ENCODE measurements around the gene SQSTM1. TPM values are rescaled to one million over a fixed set of nuclear protein-coding genes. Genes with fewer than 3 reads are reported as not detected.

The SQSTM1 gene
- total and polyA plus RNA-seq, 2 of the 8 experiments (the other 6 are each of a cell fraction or from before 2014, with no cell fraction given) = 78.6 to 110 TPM

GRCh38 chr5:179805070-179805528, 15.6 kb upstream of the SQSTM1 start:
- peaks cover 11% of the 10 kb centered on the region for H3K79me1 ChIP-seq (ENCODE audit: low read depth, low read length)
- no peak overlapping the region; the same call in 1 of the 2 replicates for H3K18ac ChIP-seq (ENCODE audit: extremely low read depth, low read length)
- peaks cover 0 to 22% of the 10 kb centered on the region in 2 experiments; a peak in 2 of 4 replicates for H3K79me2 ChIP-seq (ENCODE audit: control insufficient read depth in 1 of 2, insufficient read depth in 2 of 2, low read length in 2 of 2)
- no peak overlapping the region for H2AK5ac ChIP-seq (ENCODE audit: low read depth, low read length)
- H3K27ac ChIP-seq (ENCODE audit: low read depth, low read length) = no peak overlapping the region
- peak overlapping the region in 1 of 4 experiments; percentile 13; a peak in 1 of 7 replicates for H3K9ac ChIP-seq (replicated peaks in 1 of 4; ENCODE audit: extremely low read depth in 1 of 4, low read depth in 3 of 4, low read length in 3 of 4)
- DNase-seq (ENCODE audit: low read depth in 1 of 2, low spot score in 2 of 2) = no peak
- H3K23ac ChIP-seq (ENCODE audit: insufficient read length) = no peak overlapping the region
- H2BK12ac ChIP-seq (ENCODE audit: low read depth, low read length) = peak overlapping the region; percentile 50; the same call in 1 of the 2 replicates
- no peaks in the 10 kb centered on the region for H3K9me3 ChIP-seq (ENCODE audit: insufficient read depth in 2 of 2, low read depth in 1 of 2, low read length in 1 of 2)
- POLR2A ChIA-PET (ENCODE audit: partially characterized antibody) = interaction anchor here (0.8 to 16.9 kb wide), 4 partner anchors 9 to 33 kb away, joined by 3 to 207 read pairs (median 24); partner anchors contain the start of genes LTC4S and SQSTM1
- H2BK20ac ChIP-seq (ENCODE audit: low read length) = no peak overlapping the region
- H2BK15ac ChIP-seq (ENCODE audit: low read length) = peak overlapping the region; percentile 98; the same call in 1 of the 2 replicates
- WGBS, 2 experiments (ENCODE audit: extremely low coverage in 1 of 2, insufficient coverage in 1 of 2, insufficient read length in 1 of 2, insufficient replicate concordance in 2 of 2, low coverage in 1 of 2, low lambda C conversion rate in 2 of 2, missing lambda C conversion rate in 1 of 2) = 62% methylated on average over 9 of the region's 9 CpGs; no CpG with 5 or more reads in 1 of the 2 experiments
- H2AFZ ChIP-seq (ENCODE audit: low read length) = no peak overlapping the region
- H4K20me1 ChIP-seq (replicated peaks in 1 of 2; ENCODE audit: control insufficient read depth in 1 of 2, insufficient read depth in 2 of 2, low read length in 2 of 2) = peaks cover 8 to 23% of the 10 kb centered on the region in 2 experiments
- H4K5ac ChIP-seq (ENCODE audit: insufficient read length, low read depth, low read length) = peak overlapping the region; percentile 4
- peaks cover 0 to 32% (median 30%) of the 10 kb centered on the region in 4 experiments; a peak in 6 of 7 replicates for H3K4me1 ChIP-seq (replicated peaks in 1 of 4; ENCODE audit: control insufficient read depth in 3 of 4, insufficient read depth in 4 of 4, low read length in 3 of 4)
- H3K4ac ChIP-seq (replicated peaks; ENCODE audit: insufficient read length, low read depth, low read length) = peak overlapping the region; percentile 65
- peak overlapping the region; percentile 84 for H4K91ac ChIP-seq (replicated peaks; ENCODE audit: insufficient read length, low read length)
- no peak overlapping the region for H3K14ac ChIP-seq (ENCODE audit: insufficient read length)
- CTCF ChIA-PET (ENCODE audit: partially characterized antibody) = interaction anchor here (0.9 to 1.2 kb wide), 4 partner anchors 8 to 52 kb away, joined by 3 to 4 read pairs (median 4); partner anchors contain the start of gene SQSTM1
- no peak overlapping the region; the same call in 1 of the 2 replicates for H2BK5ac ChIP-seq (ENCODE audit: low read depth, low read length)
- peak overlapping the region; percentile 58 to 78 (median 66) for H3K4me3 ChIP-seq (ENCODE audit: extremely low read depth in 1 of 4, insufficient read depth in 2 of 4, low read depth in 3 of 4, low read length in 4 of 4)
- peaks cover 0 to 5% (median 1%) of the 10 kb centered on the region in 4 experiments; a peak in 5 of 8 replicates for H3K36me3 ChIP-seq (ENCODE audit: control insufficient read depth in 2 of 4, insufficient read depth in 4 of 4, low read length in 3 of 4)
- H3K27me3 ChIP-seq (replicated peaks in 1 of 4; ENCODE audit: control insufficient read depth in 3 of 4, extremely low read depth in 1 of 4, insufficient read depth in 3 of 4, low read length in 3 of 4) = no peaks in the 10 kb centered on the region
- no peak for FAIRE-seq
- H3K56ac ChIP-seq (replicated peaks; ENCODE audit: insufficient read length, low read depth, low read length) = peak overlapping the region; percentile 30
- H4K8ac ChIP-seq (ENCODE audit: extremely low read depth, insufficient read depth, low read length) = no peak overlapping the region
- no peak overlapping the region for H2BK120ac ChIP-seq (replicated peaks; ENCODE audit: low read depth, low read length)
- peak overlapping the region; percentile 75 to 82 for H3K4me2 ChIP-seq (ENCODE audit: insufficient read depth in 1 of 2, low read depth in 2 of 2, low read length in 2 of 2)
- peaks cover 10% of the 10 kb centered on the region; the same call in 1 of the 2 replicates for H3K23me2 ChIP-seq (ENCODE audit: low read depth, low read length)
- no peak for TF ChIP-seq MAFK (IDR thresholded peaks at IDR 0.05; ENCODE audit: low read depth, low read length)
- no peak for TF ChIP-seq CEBPB (IDR thresholded peaks at IDR 0.05; ENCODE audit: low read depth, low read length)
- no peak for TF ChIP-seq NANOG (IDR thresholded peaks at IDR 0.05; ENCODE audit: insufficient read depth, low read depth, low read length, poor library complexity, severe bottlenecking)

Measured in H1 (cell line).